Gastroesophageal sphincter (tissue), 3 donors: Measurements from ENCODE around the gene HIKESHI.

ENCODE experiments used
- CTCF ChIP-seq, 4 experiments: fragments of 200-600 bp in 2 of 4; fragments of 450-650 bp in 2 of 4; sonication (generic) in 1 of 4; IDR thresholded peaks; one replicate each; pipeline ENCODE4 v1.5.1; 2017 to 2019; ENCODE audit warnings: antibody characterized with exemption in 4 of 4, mild to moderate bottlenecking in 2 of 4, moderate library complexity in 2 of 4
- EP300 ChIP-seq: sonication (generic); formaldehyde crosslinking; IDR thresholded peaks from one replicate; pipeline ENCODE4 v1.6.1; 2017; ENCODE audit warnings: antibody characterized with exemption, mild to moderate bottlenecking
- POLR2A ChIP-seq, 2 donors: fragments of 450-650 bp; IDR thresholded peaks; one replicate each; pipeline ENCODE4 v1.6.1; 2017; ENCODE audit warnings: antibody characterized with exemption in 2 of 2, mild to moderate bottlenecking in 2 of 2, moderate library complexity in 1 of 2

- TF ChIP-seq CTCF (IDR thresholded peaks at IDR 0.05) (no peak), EP300 (no peak), POLR2A (IDR thresholded peaks at IDR 0.05) (no peak)
Measured at GRCh38 chr11:86388198-86388597, 86.2 kb downstream of the HIKESHI start.
